H1 (cell line): Measurements from ENCODE around the gene ANXA5. TPM values are rescaled to one million over a fixed set of nuclear protein-coding genes. Genes with fewer than 3 reads are reported as not detected.
A peak's percentile ranks its signal among the peaks of the same experiment; 100 is the strongest.

Experiments
- CHD7 ChIP-seq: fragments of 300-600 bp; sonication (generic); IDR thresholded peaks from 2 replicates; pipeline ENCODE4 v1.7.1; 2012; ENCODE audit warnings: low read length, moderate library complexity, mild to moderate bottlenecking, inconsistent platforms; ENCODE audit not compliant: insufficient replicate concordance
- EGR1 ChIP-seq: IDR thresholded peaks from 2 replicates; pipeline ENCODE4 v1.6.1; 2011; ENCODE audit warnings: low read depth, low read length, borderline replicate concordance
- EP300 ChIP-seq, 2 experiments: IDR thresholded peaks; 1 replicate in 1 of 2; 2 replicates in 1 of 2; pipeline ENCODE4 v1.6.1; 2011 to 2012; ENCODE audit warnings: low read depth in 2 of 2, low read length in 2 of 2, mild to moderate bottlenecking in 2 of 2, borderline replicate concordance in 1 of 2, inconsistent platforms in 1 of 2, moderate library complexity in 1 of 2
- FOSL1 ChIP-seq: IDR thresholded peaks from 2 replicates; pipeline ENCODE4 v1.6.1; 2011; ENCODE audit warnings: mild to moderate bottlenecking, low read depth, low read length, moderate library complexity; ENCODE audit not compliant: insufficient read depth
- HDAC6 ChIP-seq: IDR thresholded peaks from one replicate; pipeline ENCODE4 v1.7.1; 2012; ENCODE audit warnings: low read depth, mild to moderate bottlenecking, inconsistent platforms, low read length, moderate library complexity
- POLR2AphosphoS5 ChIP-seq: IDR thresholded peaks from 2 replicates; pipeline ENCODE4 v1.6.1; 2011; ENCODE audit warnings: low read depth, low read length
- RFX5 ChIP-seq: IDR thresholded peaks from 2 replicates; pipeline ENCODE4 v1.6.1; 2011; ENCODE audit warnings: low read depth, low read length, improper control_type of control experiment, borderline replicate concordance
- RNF2 ChIP-seq: fragments of 200-900, 300-1000 bp; sonication (generic); IDR thresholded peaks from 2 replicates; pipeline ENCODE4 v1.7.1; 2016; ENCODE audit warnings: borderline replicate concordance, low read depth, mild to moderate bottlenecking, antibody characterized with exemption, low read length; ENCODE audit not compliant: poor library complexity, severe bottlenecking; ENCODE audit errors: missing control alignments
- TBP ChIP-seq: IDR thresholded peaks from 2 replicates; pipeline ENCODE4 v1.6.1; 2011; ENCODE audit warnings: low read depth, low read length, improper control_type of control experiment
- polyA plus RNA-seq, 7 experiments: library from polyadenylated mRNA; depleted of rRNA in 3 of 7; stranded (reverse) in 5 of 7; unstranded in 2 of 7; fragments of >200 nt in 5 of 7; fragments of 200-250 nt in 2 of 7; gene quantifications; 1 replicate in 5 of 7; 2 replicates in 1 of 7; 4 replicates in 1 of 7; pipeline versions ENCODE4 v1.2.1 to v1.2.3, GENCODE V29; 2011 to 2013; ENCODE audit warnings: missing spikeins in 2 of 7, mixed read lengths in 2 of 7
- total RNA-seq: library from RNA; stranded (reverse); fragmentation: NEBNext Ultra II Directional; extraction: Animal tissue kit (Norgen Biotek cat#: 25700); gene quantifications from 2 replicates; pipeline ENCODE4 v1.2.1, GENCODE V29; 2021

The ANXA5 gene
- total and polyA plus RNA-seq, 2 of the 8 experiments (the other 6 are each of a cell fraction or from before 2014, with no cell fraction given), result 213 to 221 TPM

- TF ChIP-seq CHD7, result no peak
- no peak for TF ChIP-seq RNF2
- peak; percentile 70; the same call in 1 of the 2 replicates for TF ChIP-seq EGR1
- peak; percentile 82; the same call in 1 of the 2 replicates for TF ChIP-seq FOSL1
- TF ChIP-seq POLR2AphosphoS5, result 0 out of 2 replicates have a peak, but pooled peaks have one; percentile 9
- TF ChIP-seq RFX5, result no peak
- TF ChIP-seq EP300 (IDR thresholded peaks at IDR 0.05; ENCODE audit: borderline replicate concordance in 1 of 2, low read depth in 2 of 2, low read length in 2 of 2), result peak in 1 of 2 experiments; percentile 79; a peak in 1 of 3 replicates
- TF ChIP-seq TBP, result peak; percentile 45; the same call in 1 of the 2 replicates
- TF ChIP-seq HDAC6, result no peak
These were observed 14.7 kb upstream of the ANXA5 start (continued) for GRCh38 chr4:121711263-121712000.
